Natural killer cell treated with Interleukin-12 subunit alpha and Interleukin-12 subunit beta and Interleukin-15 and Interleukin-18, amount 100 ng/mL, for 72 hours (primary cell): Measurements from ENCODE around the gene BACH2. TPM values are rescaled to one million over a fixed set of nuclear protein-coding genes. Genes with fewer than 3 reads are reported as not detected.
A peak's percentile ranks its signal among the peaks of the same experiment; 100 is the strongest.

Experiments
- ATAC-seq, 2 donors: fragments of 150-1000 bp; cut with Tn5 transposase in 1 of 2; sonication (Bioruptor Pico), chemical (Tn5 transposase) in 1 of 2; 2 replicates each; pipeline ENCODE4 v1.10.0; 2021
- DNase-seq: peaks from one replicate; pipeline ENCODE4 v3.0.0; 2022; ENCODE audit warnings: low spot score
- H3K27ac Mint-ChIP-seq, 2 donors: 1 replicate in 1 of 2; 2 replicates in 1 of 2; pipeline ENCODE4 v1.8.0; 2022; ENCODE audit warnings: mixed read lengths in 2 of 2, mild to moderate bottlenecking in 1 of 2, moderate library complexity in 1 of 2
- H3K27me3 Mint-ChIP-seq, 2 donors: 1 replicate in 1 of 2; 2 replicates in 1 of 2; pipeline ENCODE4 v1.8.0; 2022; ENCODE audit warnings: mixed read lengths in 2 of 2
- H3K36me3 Mint-ChIP-seq: one replicate; pipeline ENCODE4 v1.8.0; 2022; ENCODE audit warnings: mixed read lengths
- H3K4me1 Mint-ChIP-seq, 2 donors: 1 replicate in 1 of 2; 2 replicates in 1 of 2; pipeline ENCODE4 v1.8.0; 2022; ENCODE audit warnings: low read depth in 2 of 2, mixed read lengths in 2 of 2, mild to moderate bottlenecking in 1 of 2
- H3K4me3 Mint-ChIP-seq: one replicate; pipeline ENCODE4 v1.8.0; 2022; ENCODE audit warnings: mixed read lengths
- H3K9me3 Mint-ChIP-seq: 2 replicates; pipeline ENCODE4 v1.8.0; 2022; ENCODE audit warnings: mixed read lengths
- total RNA-seq, 2 donors: library from RNA; stranded (reverse); gene quantifications; one replicate each; pipeline ENCODE4 v1.2.3, GENCODE V29; 2022

The BACH2 gene
- total RNA-seq, 2 donors from 2014 or later: 3.1 to 5.8 TPM

DNA sequence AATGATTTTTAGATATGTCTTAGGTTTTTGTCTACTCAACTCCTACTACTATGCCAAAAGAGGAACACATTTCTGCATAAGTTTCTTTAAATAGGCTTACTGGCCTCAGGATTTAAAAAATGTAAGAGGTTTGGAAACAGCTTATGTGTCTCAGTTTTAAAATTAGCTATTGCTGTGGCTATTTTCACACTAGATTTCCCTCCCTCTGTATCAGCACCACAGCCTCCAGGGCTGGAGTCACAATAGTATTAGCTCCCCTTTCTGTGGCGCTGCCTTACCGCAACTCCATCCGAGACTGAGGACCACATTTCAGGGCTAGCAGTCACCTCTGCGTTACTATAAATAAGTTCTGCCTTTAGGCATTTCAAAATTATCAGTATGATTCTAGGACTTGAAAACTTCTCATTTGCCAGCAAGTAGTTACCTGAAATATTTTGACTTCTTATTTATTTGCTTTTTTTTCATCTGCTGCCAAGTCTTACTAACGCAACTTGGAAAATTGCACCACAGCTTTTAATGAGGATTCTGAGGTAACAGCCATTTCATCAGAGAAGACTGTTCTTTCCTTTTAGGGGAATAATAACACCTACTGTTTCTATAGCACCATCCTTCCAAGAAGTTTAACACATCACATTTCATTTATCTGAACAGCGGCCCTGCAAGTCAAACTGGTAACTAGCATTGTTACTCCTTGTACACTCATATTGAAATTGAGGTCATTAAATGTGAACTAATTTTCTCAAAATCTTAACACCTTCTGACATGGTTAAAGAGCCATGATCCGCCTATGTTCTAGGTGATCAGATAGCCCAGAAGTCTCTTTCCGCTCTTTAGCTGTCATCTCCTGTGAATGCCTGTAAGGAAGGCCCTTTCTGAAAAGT, 296.5 kb downstream of the BACH2 start:
- Mint-ChIP-seq H3K36me3 (no peaks in the 10 kb centered on the region), H3K27me3 (no peaks in the 10 kb centered on the region), H3K4me1 (no peaks in the 10 kb centered on the region), H3K27ac (no peak overlapping the region), H3K9me3 (no peaks in the 10 kb centered on the region), H3K4me3 (no peak overlapping the region)
- ATAC-seq: peak; percentile 75 to 78
- DNase-seq: no peak

DNA sequence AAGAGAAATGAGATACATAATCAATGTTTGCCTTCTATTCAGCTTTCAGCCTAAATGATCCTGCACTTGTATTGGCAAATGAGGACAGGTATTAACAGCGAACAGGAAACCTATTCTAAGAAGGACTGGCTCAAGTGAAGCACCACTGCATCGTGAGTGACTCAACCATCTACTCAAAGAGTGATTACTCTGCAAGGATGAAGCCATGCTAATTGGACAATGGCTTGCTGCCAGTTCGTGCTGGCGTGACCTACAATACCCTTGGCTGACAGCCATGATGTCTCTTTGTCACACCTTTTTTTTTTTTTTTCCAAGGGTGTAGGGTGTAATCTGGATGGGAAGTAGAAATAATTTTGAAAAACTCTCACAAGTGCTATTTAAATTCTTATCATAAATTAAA, 297.5 kb downstream of the BACH2 start:
- Mint-ChIP-seq H3K27ac (no peak overlapping the region), H3K27me3 (no peaks in the 10 kb centered on the region), H3K4me3 (no peak overlapping the region), H3K9me3 (no peaks in the 10 kb centered on the region), H3K36me3 (no peaks in the 10 kb centered on the region), H3K4me1 (no peaks in the 10 kb centered on the region)
- DNase-seq: no peak
- peak in 1 of 2 donors; percentile 64 for ATAC-seq

GRCh38 chr6:89997456-89998445, 298.9 kb downstream of the BACH2 start:
- Mint-ChIP-seq H3K9me3 (no peaks in the 10 kb centered on the region), H3K4me3 (no peak overlapping the region), H3K27ac (peak overlapping the region in 1 of 2 donors; percentile 27), H3K4me1 (no peaks in the 10 kb centered on the region), H3K27me3 (no peaks in the 10 kb centered on the region), H3K36me3 (no peaks in the 10 kb centered on the region)
- ATAC-seq: no peak
- no peak for DNase-seq

GRCh38 chr6:89993411-89993810, 303.2 kb downstream of the BACH2 start:
- ATAC-seq (no peak), DNase-seq (no peak)
- H3K27me3 Mint-ChIP-seq: no peaks in the 10 kb centered on the region
- no peak overlapping the region for H3K4me3 Mint-ChIP-seq
- H3K36me3 Mint-ChIP-seq: no peaks in the 10 kb centered on the region
- peaks cover 0 to 3% of the 10 kb centered on the region in 2 donors for H3K4me1 Mint-ChIP-seq
- H3K27ac Mint-ChIP-seq: no peak overlapping the region
- no peaks in the 10 kb centered on the region for H3K9me3 Mint-ChIP-seq

DNA sequence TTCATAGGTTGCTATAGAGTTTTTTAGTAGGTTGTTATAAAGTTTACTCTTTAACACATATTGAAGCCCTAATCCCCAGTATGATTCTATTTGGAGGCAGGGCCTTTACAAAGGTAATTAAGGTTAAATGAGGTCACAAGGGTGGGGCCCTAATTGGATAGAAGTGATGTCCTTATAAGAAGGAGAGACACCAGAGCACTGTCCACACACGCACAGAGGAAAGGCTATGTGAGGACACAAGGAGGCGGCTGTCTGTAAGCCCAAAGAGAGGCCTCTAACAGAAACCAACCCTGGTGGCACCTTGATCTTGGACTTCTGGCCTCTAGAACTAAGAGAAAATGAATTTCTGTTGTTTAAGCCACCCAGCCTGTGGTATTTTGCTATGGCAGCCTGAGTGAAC, 303.8 kb downstream of the BACH2 start:
- Mint-ChIP-seq H3K27ac (no peak overlapping the region), H3K9me3 (no peaks in the 10 kb centered on the region), H3K4me3 (no peak overlapping the region), H3K36me3 (no peaks in the 10 kb centered on the region), H3K27me3 (no peaks in the 10 kb centered on the region), H3K4me1 (peaks cover 0 to 3% of the 10 kb centered on the region in 2 donors)
- ATAC-seq (no peak), DNase-seq (no peak)

DNA sequence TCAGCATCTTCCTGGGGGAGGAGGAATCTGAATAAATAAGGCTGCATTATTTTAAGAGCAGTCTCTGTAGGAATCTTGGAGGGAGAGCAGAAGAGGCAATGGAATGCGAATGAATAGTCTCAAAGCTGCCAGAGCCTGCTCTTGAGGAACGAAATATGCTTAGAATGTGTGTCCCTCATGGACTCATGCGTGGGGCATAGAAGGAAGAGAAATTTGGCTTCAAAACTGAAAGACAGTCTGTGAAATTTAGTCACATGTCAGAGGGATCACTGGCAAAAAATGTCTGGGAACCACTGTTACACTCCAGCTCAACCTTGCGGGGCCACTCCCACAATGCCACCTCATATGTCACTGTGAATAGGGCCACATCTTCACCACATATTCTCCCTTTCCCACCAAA, 306.9 kb downstream of the BACH2 start:
- no peak for DNase-seq
- H3K27ac Mint-ChIP-seq: peak overlapping the region in 1 of 2 donors; percentile 16
- peaks cover 8 to 19% of the 10 kb centered on the region in 2 donors for H3K4me1 Mint-ChIP-seq
- H3K4me3 Mint-ChIP-seq: no peak overlapping the region
- H3K27me3 Mint-ChIP-seq: no peaks in the 10 kb centered on the region
- ATAC-seq: no peak
- no peaks in the 10 kb centered on the region for H3K36me3 Mint-ChIP-seq
- H3K9me3 Mint-ChIP-seq: no peaks in the 10 kb centered on the region

DNA sequence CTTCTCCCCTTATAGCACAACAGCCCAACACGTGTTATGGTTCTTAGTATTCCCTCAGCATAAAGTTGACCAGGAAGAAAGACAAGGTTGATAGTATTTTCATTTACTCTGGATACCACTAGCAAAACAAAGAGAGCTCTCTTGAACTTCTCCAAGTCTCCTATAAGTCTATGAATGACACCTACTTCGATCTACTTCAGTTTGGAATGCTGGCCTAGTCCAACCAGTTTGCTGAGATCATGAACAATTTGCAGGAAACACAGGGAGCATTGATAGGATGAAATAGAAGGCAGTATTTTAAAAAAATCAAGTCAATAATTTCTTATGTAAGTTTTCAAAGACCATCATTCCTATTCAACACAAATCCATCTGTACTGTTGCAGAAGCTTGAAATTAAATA, 308.8 kb downstream of the BACH2 start:
- H3K27me3 Mint-ChIP-seq: no peaks in the 10 kb centered on the region
- peak overlapping the region in 1 of 2 donors; percentile 31 for H3K27ac Mint-ChIP-seq
- no peak overlapping the region for H3K4me3 Mint-ChIP-seq
- no peaks in the 10 kb centered on the region for H3K36me3 Mint-ChIP-seq
- ATAC-seq (no peak), DNase-seq (no peak)
- no peaks in the 10 kb centered on the region for H3K9me3 Mint-ChIP-seq
- H3K4me1 Mint-ChIP-seq: peaks cover 8 to 19% of the 10 kb centered on the region in 2 donors

- Mint-ChIP-seq H3K9me3 (no peaks in the 10 kb centered on the region), H3K27ac (peak overlapping the region in 1 of 2 donors; percentile 23), H3K4me1 (peaks cover 8 to 19% of the 10 kb centered on the region in 2 donors), H3K36me3 (no peaks in the 10 kb centered on the region), H3K27me3 (no peaks in the 10 kb centered on the region), H3K4me3 (no peak overlapping the region)
- no peak for DNase-seq
- ATAC-seq: no peak
These were observed 309.5 kb downstream of the BACH2 start for GRCh38 chr6:89987140-89987539.

DNA sequence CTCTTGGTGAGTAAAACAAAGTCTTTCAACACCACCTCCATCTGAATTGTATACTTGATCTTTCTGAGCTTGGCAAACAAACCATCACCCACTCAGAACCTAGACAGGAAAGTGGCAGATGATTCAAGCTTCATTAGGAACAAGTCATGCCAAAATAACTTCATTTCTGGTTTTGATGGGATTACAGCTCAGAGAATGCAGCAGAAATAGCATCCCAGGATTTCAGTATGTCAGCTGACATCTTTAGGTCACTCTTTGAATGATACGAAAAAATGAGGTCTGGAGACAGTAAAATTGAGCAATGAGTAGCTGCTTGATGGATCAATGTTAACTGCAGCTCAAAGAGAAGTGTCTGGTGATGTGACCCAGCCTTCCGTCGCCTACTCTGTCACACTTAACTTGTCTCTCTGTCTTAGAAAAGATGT, 310.0 kb downstream of the BACH2 start:
- H3K27ac Mint-ChIP-seq: peak overlapping the region in 1 of 2 donors; percentile 23
- H3K4me1 Mint-ChIP-seq: peaks cover 12 to 19% of the 10 kb centered on the region in 2 donors
- no peaks in the 10 kb centered on the region for H3K9me3 Mint-ChIP-seq
- no peaks in the 10 kb centered on the region for H3K27me3 Mint-ChIP-seq
- no peaks in the 10 kb centered on the region for H3K36me3 Mint-ChIP-seq
- DNase-seq (no peak), ATAC-seq (no peak)
- H3K4me3 Mint-ChIP-seq: no peak overlapping the region

DNA sequence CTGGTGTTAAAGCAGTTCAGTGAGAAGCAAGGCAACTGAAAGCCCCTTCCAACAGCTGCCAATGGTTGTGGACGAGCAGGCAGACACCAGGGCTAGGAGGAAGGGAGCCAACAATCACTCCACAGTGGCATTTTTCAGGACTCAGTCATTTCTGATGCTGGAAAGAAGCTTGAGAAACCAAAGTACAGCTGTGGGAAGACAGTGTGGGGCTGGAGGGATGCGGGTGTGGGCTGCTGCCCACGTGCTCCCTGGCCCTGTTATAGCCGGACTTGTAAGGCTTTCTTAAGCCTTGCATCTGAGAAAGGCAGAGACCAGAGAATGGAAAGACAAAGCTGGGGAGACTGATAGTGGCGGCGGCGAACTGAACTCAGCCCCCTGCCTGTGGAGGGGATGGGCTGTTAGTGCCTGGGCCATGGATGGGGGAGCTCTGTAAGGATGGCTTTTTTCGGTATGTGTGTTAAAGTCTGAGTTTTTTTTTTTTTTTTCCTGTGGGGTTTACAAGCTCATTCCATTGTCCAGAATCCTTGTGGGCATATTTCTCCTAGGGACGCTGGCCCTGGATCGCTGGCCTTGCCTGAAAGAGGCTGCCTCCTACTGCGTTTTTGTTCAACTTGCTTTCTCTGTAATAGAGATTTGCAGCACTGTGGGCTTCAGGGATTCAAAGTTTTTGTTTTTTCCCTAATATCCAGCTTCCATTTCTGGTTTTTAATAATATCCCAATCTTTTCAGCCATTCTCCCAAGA, 310.7 kb downstream of the BACH2 start:
- DNase-seq (no peak), ATAC-seq (peak in 1 of 2 donors; percentile 20)
- no peak overlapping the region for H3K4me3 Mint-ChIP-seq
- H3K27ac Mint-ChIP-seq: peak overlapping the region in 1 of 2 donors; percentile 23
- H3K27me3 Mint-ChIP-seq: no peaks in the 10 kb centered on the region
- no peaks in the 10 kb centered on the region for H3K9me3 Mint-ChIP-seq
- peaks cover 12 to 19% of the 10 kb centered on the region in 2 donors for H3K4me1 Mint-ChIP-seq
- H3K36me3 Mint-ChIP-seq: no peaks in the 10 kb centered on the region

DNA sequence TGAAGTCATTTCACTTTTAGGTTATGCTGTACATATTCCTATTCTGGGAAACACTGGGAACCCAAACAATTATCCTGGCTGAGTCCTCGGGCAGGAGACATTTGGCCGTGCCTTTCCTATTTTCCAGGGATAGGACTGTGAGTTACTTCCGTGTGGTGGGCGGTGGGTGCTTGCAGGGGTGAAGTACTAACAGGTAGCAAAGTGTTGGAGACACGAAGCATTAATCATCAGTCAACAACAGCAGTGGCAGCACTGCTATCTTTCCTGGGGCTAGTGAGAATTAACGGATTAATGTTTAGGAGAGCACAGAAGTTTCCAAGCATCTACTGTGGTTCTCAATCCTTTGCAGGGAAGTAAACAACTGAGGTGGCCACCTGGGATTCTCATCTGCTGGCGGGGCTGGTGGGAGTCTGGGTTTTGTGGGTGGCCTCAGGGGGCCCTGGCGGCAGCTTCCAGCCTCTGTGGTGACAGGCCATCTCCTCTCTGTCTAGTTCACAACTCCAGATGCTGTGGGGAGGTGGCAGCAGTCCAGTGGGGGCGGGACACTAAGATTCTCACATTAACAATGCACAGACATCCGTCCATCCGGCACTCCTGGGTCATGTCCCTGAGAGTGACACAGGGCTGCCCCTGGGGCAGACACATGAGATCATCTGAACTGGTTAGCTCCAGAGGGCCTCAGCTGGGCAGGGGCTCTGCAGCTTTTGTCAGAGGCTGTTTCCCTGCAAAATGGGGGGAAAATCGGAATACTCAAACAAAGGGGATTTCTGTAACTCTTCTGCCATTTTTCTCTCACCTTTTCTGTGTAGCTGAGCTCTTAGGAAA, 311.5 kb downstream of the BACH2 start:
- H3K27ac Mint-ChIP-seq: peak overlapping the region in 1 of 2 donors; percentile 23
- H3K9me3 Mint-ChIP-seq: no peaks in the 10 kb centered on the region
- peak; percentile 38 to 57 for ATAC-seq
- peaks cover 12 to 16% of the 10 kb centered on the region in 2 donors for H3K4me1 Mint-ChIP-seq
- no peaks in the 10 kb centered on the region for H3K27me3 Mint-ChIP-seq
- no peak for DNase-seq
- H3K36me3 Mint-ChIP-seq: no peaks in the 10 kb centered on the region
- no peak overlapping the region for H3K4me3 Mint-ChIP-seq

GRCh38 chr6:89980353-89980752, 316.3 kb downstream of the BACH2 start:
- no peak overlapping the region for H3K27ac Mint-ChIP-seq
- peaks cover 3 to 5% of the 10 kb centered on the region in 2 donors for H3K4me1 Mint-ChIP-seq
- DNase-seq (no peak), ATAC-seq (peak in 1 of 2 donors; percentile 34)
- no peaks in the 10 kb centered on the region for H3K36me3 Mint-ChIP-seq
- H3K4me3 Mint-ChIP-seq: no peak overlapping the region
- no peaks in the 10 kb centered on the region for H3K9me3 Mint-ChIP-seq
- H3K27me3 Mint-ChIP-seq: no peaks in the 10 kb centered on the region
